GM12801 (cell line): ENCODE results near the gene LANCL2.

ENCODE experiments used
- TF ChIP-seq, protein P1 (sequence below): IDR thresholded peaks from one replicate; pipeline ENCODE4 v1.5.1; 2011; ENCODE audit warnings: control low read depth; ENCODE audit not compliant: insufficient read length; ENCODE audit errors: extremely low read depth

Gene LANCL2

GRCh38 chr7:55348502-55348901 is 16.6 kb upstream of the LANCL2 start:
- TF ChIP-seq, protein P1, sequence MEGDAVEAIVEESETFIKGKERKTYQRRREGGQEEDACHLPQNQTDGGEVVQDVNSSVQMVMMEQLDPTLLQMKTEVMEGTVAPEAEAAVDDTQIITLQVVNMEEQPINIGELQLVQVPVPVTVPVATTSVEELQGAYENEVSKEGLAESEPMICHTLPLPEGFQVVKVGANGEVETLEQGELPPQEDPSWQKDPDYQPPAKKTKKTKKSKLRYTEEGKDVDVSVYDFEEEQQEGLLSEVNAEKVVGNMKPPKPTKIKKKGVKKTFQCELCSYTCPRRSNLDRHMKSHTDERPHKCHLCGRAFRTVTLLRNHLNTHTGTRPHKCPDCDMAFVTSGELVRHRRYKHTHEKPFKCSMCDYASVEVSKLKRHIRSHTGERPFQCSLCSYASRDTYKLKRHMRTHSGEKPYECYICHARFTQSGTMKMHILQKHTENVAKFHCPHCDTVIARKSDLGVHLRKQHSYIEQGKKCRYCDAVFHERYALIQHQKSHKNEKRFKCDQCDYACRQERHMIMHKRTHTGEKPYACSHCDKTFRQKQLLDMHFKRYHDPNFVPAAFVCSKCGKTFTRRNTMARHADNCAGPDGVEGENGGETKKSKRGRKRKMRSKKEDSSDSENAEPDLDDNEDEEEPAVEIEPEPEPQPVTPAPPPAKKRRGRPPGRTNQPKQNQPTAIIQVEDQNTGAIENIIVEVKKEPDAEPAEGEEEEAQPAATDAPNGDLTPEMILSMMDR = no peak

GRCh38 chr7:55349121-55349520 is 16.0 kb upstream of the LANCL2 start:
- TF ChIP-seq, protein P1 = no peak

DNA sequence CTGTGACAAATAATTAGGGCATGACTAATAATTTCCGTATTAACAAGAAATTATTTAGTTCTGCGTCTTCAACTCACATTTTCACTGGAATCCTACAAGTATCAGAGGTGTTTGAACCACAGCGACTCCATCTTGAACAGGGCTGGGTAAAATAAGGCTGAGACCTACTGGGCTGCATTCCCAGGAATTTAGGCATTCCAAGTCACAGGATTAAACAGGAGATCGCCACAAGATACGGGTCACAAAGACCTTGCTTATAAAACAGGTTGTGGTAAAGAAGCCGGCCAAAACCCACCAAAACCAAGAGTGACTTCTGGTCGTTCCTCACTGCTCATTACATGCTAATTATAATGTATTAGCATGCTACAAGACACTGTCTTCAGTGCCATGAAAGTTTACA is 14.9 kb upstream of the LANCL2 start:
- TF ChIP-seq, protein P1 = no peak

DNA sequence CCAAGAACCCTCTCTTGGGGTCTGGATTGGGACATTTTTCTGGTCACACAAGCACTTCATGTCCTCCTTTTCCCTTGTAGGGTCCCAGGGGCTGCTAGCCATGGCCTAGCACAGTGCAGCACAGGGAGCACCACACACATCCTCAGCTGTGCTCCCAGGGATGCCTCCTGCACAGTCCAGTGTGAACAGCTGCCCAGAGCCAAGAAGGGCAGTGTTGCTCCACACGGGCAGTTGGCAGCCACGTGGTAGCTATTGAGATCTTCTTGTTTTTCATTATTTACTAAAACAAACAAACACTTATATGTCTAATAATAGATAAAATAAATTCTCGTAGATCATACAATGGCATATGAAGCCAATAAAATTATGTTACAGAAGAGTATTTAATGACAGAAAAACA is 13.9 kb upstream of the LANCL2 start:
- TF ChIP-seq, protein P1 = no peak

- TF ChIP-seq, protein P1 = no peak
These were observed 4.7 kb upstream of the LANCL2 start for GRCh38 chr7:55360486-55360885.

- TF ChIP-seq, protein P1 = no peak
These were observed 3.6 kb upstream of the LANCL2 start for GRCh38 chr7:55361560-55361959.

DNA sequence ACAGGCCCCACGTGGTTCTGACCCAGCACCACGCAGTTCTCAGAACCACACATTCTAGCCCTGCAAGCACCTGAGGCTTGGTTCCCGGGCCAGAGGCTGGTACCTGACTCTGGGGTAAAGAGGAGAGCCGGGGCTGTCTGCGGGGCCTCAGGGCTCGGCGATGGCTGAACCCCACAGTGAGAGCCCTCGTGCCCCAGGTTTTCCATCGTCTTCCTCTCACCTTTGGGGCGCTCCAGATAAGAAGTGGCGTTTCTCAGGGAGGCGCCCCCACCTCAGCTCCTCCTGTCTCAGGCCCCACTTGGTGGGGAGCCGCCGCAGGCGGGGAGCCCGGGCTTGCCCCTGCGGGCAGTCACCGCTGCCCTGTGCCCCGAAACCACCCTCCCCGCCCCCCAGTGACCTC is 2.2 kb upstream of the LANCL2 start:
- TF ChIP-seq, protein P1 = no peak
